ENCODE measurements around the gene CDK5RAP2.

DNA sequence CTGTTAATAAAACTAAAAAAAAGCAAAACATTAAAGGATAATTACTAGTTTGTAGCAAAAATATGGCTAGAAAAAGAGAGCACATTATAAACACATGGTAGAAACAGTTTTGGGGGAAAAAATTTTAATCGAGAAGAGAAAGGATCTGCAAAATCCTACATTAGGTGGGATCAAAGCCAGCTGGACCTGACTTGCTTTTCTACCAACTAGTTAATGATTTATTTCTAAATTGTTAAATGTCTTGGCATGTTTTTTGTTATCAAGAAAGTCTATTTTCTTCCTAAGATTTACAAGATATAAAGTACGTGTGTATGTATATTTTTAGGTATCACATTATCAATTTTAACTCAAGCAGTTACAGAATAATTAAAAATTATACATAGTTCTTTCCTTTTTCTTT is 47.1 kb upstream of the CDK5RAP2 start:
- TF ChIP-seq POLR2A (IDR thresholded peaks at IDR 0.05), result no peak
- TF ChIP-seq EP300 (IDR thresholded peaks at IDR 0.05), result no peak
- no peak for TF ChIP-seq CTCF (IDR thresholded peaks at IDR 0.05)
